IPS DF 6.9 (cell line): ENCODE data around the gene SLC35A4.
"Not testable (repeated sequence)": the region's sequence is repeated elsewhere in the genome, so short reads cannot be mapped to it uniquely, and the experiment has no call there.

ENCODE experiments used
- DNase-seq: peaks from one replicate; pipeline ENCODE4 v3.0.0-alpha.2; 2013; ENCODE audit warnings: low read depth, low spot score
- H3K27ac ChIP-seq: one replicate; pipeline ENCODE4 v1.5.1; 2013; ENCODE audit warnings: low read length, control low read depth
- H3K27me3 ChIP-seq: 2 replicates; pipeline ENCODE4 v1.6.1; 2013; ENCODE audit warnings: mild to moderate bottlenecking, low read length; ENCODE audit not compliant: control insufficient read depth, insufficient read depth
- H3K36me3 ChIP-seq: 2 replicates; pipeline ENCODE4 v1.6.1; 2013; ENCODE audit warnings: low read length; ENCODE audit not compliant: control insufficient read depth, insufficient read depth
- H3K4me1 ChIP-seq: 2 replicates; pipeline ENCODE4 v1.6.1; 2013; ENCODE audit warnings: low read length; ENCODE audit not compliant: control insufficient read depth, insufficient read depth
- H3K4me3 ChIP-seq: 2 replicates; pipeline ENCODE4 v1.5.1; 2013; ENCODE audit warnings: mild to moderate bottlenecking, low read length
- H3K9me3 ChIP-seq: 2 replicates; pipeline ENCODE4 v1.6.1; 2013; ENCODE audit warnings: low read length, inconsistent platforms; ENCODE audit not compliant: control insufficient read depth, insufficient read depth
- WGBS: extraction: QIAGEN DNeasy Blood & Tissue Kit; methylation state at CpG from one replicate; pipeline ENCODE4 v1.1.7; 2013; ENCODE audit warnings: mixed read lengths, missing lambda C conversion rate; ENCODE audit not compliant: insufficient read length, insufficient coverage; 5-methylcytosine and 5-hydroxymethylcytosine counted together

The SLC35A4 gene

GRCh38 chr5:140568443-140569063 is 3.9 kb downstream of the SLC35A4 start:
- H3K27me3 ChIP-seq: no peaks in the 10 kb centered on the region
- no CpG with 5 or more reads among the region's 2 CpGs for WGBS
- DNase-seq: no peak
- H3K27ac ChIP-seq: no peak overlapping the region
- H3K4me1 ChIP-seq: peaks cover 2% of the 10 kb centered on the region; the same call in 1 of the 2 replicates
- peaks cover 15% of the 10 kb centered on the region for H3K36me3 ChIP-seq
- no peaks in the 10 kb centered on the region for H3K9me3 ChIP-seq
- H3K4me3 ChIP-seq: no peak overlapping the region

- Histone ChIP-seq H3K36me3 (peaks cover 15% of the 10 kb centered on the region), H3K27ac (no peak overlapping the region), H3K9me3 (no peaks in the 10 kb centered on the region), H3K4me3 (no peak overlapping the region), H3K27me3 (no peaks in the 10 kb centered on the region), H3K4me1 (no peaks in the 10 kb centered on the region; the same call in 1 of the 2 replicates)
- WGBS: no CpG with 5 or more reads among the region's 4 CpGs
- DNase-seq: no peak
Measured at GRCh38 chr5:140569197-140569596, 4.6 kb downstream of the SLC35A4 start.

- Histone ChIP-seq H3K9me3 (no peaks in the 10 kb centered on the region), H3K4me1 (no peaks in the 10 kb centered on the region; the same call in 1 of the 2 replicates), H3K27me3 (no peaks in the 10 kb centered on the region), H3K4me3 (no peak overlapping the region), H3K36me3 (peaks cover 15% of the 10 kb centered on the region), H3K27ac (no peak overlapping the region)
- no CpG with 5 or more reads among the region's 4 CpGs for WGBS
- DNase-seq: no peak
Measured at GRCh38 chr5:140570058-140570457, 5.4 kb downstream of the SLC35A4 start.

GRCh38 chr5:140570488-140570887 is 5.9 kb downstream of the SLC35A4 start:
- Histone ChIP-seq H3K36me3 (peaks cover 15% of the 10 kb centered on the region), H3K27ac (no peak overlapping the region), H3K27me3 (no peaks in the 10 kb centered on the region), H3K4me3 (no peak overlapping the region), H3K4me1 (no peaks in the 10 kb centered on the region; the same call in 1 of the 2 replicates), H3K9me3 (no peaks in the 10 kb centered on the region)
- WGBS: no CpG with 5 or more reads among the region's 1 CpG
- no peak for DNase-seq

GRCh38 chr5:140571105-140571504 is 6.5 kb downstream of the SLC35A4 start:
- no peak for DNase-seq
- WGBS: no CpG with 5 or more reads among the region's 5 CpGs
- no peaks in the 10 kb centered on the region; the same call in 1 of the 2 replicates for H3K4me1 ChIP-seq
- no peak overlapping the region for H3K4me3 ChIP-seq
- no peaks in the 10 kb centered on the region for H3K9me3 ChIP-seq
- H3K27ac ChIP-seq: no peak overlapping the region
- no peaks in the 10 kb centered on the region for H3K27me3 ChIP-seq
- H3K36me3 ChIP-seq: peaks cover 15% of the 10 kb centered on the region

- Histone ChIP-seq H3K36me3 (no peaks in the 10 kb centered on the region), H3K27me3 (no peaks in the 10 kb centered on the region), H3K27ac (no peak overlapping the region), H3K9me3 (no peaks in the 10 kb centered on the region), H3K4me3 (no peak overlapping the region), H3K4me1 (no peaks in the 10 kb centered on the region; the same call in 1 of the 2 replicates)
- no peak for DNase-seq
- WGBS: no CpG with 5 or more reads among the region's 7 CpGs
Measured at GRCh38 chr5:140573683-140574082, 9.1 kb downstream of the SLC35A4 start.

GRCh38 chr5:140574165-140574564 is 9.5 kb downstream of the SLC35A4 start:
- no peaks in the 10 kb centered on the region for H3K36me3 ChIP-seq
- no peaks in the 10 kb centered on the region; the same call in 1 of the 2 replicates for H3K4me1 ChIP-seq
- H3K27me3 ChIP-seq: no peaks in the 10 kb centered on the region
- H3K9me3 ChIP-seq: no peaks in the 10 kb centered on the region
- WGBS: no CpG with 5 or more reads among the region's 3 CpGs
- no peak overlapping the region for H3K27ac ChIP-seq
- no peak overlapping the region for H3K4me3 ChIP-seq
- no peak for DNase-seq

GRCh38 chr5:140575309-140575708 is 10.7 kb downstream of the SLC35A4 start:
- no CpG with 5 or more reads among the region's 8 CpGs for WGBS
- DNase-seq: peak; percentile 22
- no peaks in the 10 kb centered on the region; the same call in 1 of the 2 replicates for H3K4me1 ChIP-seq
- no peaks in the 10 kb centered on the region for H3K27me3 ChIP-seq
- no peak overlapping the region for H3K27ac ChIP-seq
- H3K4me3 ChIP-seq: no peak overlapping the region
- no peaks in the 10 kb centered on the region for H3K36me3 ChIP-seq
- H3K9me3 ChIP-seq: no peaks in the 10 kb centered on the region

GRCh38 chr5:140576776-140577201 is 12.2 kb downstream of the SLC35A4 start:
- WGBS: no CpG with 5 or more reads among the region's 2 CpGs
- H3K4me1 ChIP-seq: no peaks in the 10 kb centered on the region; the same call in 1 of the 2 replicates
- no peak overlapping the region for H3K27ac ChIP-seq
- no peaks in the 10 kb centered on the region for H3K27me3 ChIP-seq
- DNase-seq: no peak
- no peak overlapping the region for H3K4me3 ChIP-seq
- no peaks in the 10 kb centered on the region for H3K36me3 ChIP-seq
- H3K9me3 ChIP-seq: no peaks in the 10 kb centered on the region

- DNase-seq, H3K4me1 ChIP-seq, H3K27ac ChIP-seq, H3K27me3 ChIP-seq, H3K36me3 ChIP-seq, H3K4me3 ChIP-seq, H3K9me3 ChIP-seq: not testable (repeated sequence)
- no CpG with 5 or more reads among the region's 6 CpGs for WGBS
Measured at GRCh38 chr5:140579188-140579747, 14.6 kb downstream of the SLC35A4 start.

- no peak overlapping the region for H3K27ac ChIP-seq
- H3K36me3 ChIP-seq: no peaks in the 10 kb centered on the region
- H3K9me3 ChIP-seq: no peaks in the 10 kb centered on the region
- no peak for DNase-seq
- WGBS: no CpG with 5 or more reads among the region's 1 CpG
- no peaks in the 10 kb centered on the region for H3K27me3 ChIP-seq
- no peaks in the 10 kb centered on the region for H3K4me1 ChIP-seq
- no peak overlapping the region for H3K4me3 ChIP-seq
Measured at GRCh38 chr5:140587495-140587894, 22.9 kb downstream of the SLC35A4 start.
